ENCODE measurements around the gene SRGN. TPM values are rescaled to one million over a fixed set of nuclear protein-coding genes. Genes with fewer than 3 reads are reported as not detected.
A peak's percentile ranks its signal among the peaks of the same experiment; 100 is the strongest.

Gene SRGN
- total and polyA plus RNA-seq, 10 of the 15 experiments (the other 5 are each of a cell fraction or from before 2014, with no cell fraction given), result 382 to 2,414 (median 885) TPM

GRCh38 chr10:69093933-69094332 lies 6.0 kb downstream of the SRGN start:
- ChIA-PET RAD21 (ENCODE audit: unreplicated experiment) (interaction anchor here (0.7 to 18.9 kb wide), 18 partner anchors 28 to 299 kb away, joined by 3 to 544 read pairs (median 4); no protein-coding TSS in a partner anchor), POLR2A (interaction anchor here (0.8 to 13.2 kb wide), 11 partner anchors 12 to 139 kb away, joined by 3 to 312 read pairs (median 5); no protein-coding TSS in a partner anchor), SMC1A (ENCODE audit: uncharacterized antibody, unreplicated experiment) (interaction anchor here (0.7 to 16.6 kb wide), 16 partner anchors 12 to 299 kb away, joined by 3 to 355 read pairs (median 6); partner anchors contain the start of gene DDX21), CTCF (interaction anchor here (0.6 to 11.1 kb wide), 29 partner anchors 9 to 413 kb away, joined by 3 to 272 read pairs (median 4); partner anchors contain the start of gene DDX21)
- in situ Hi-C loops (cut with MboI) (loop anchor here (10.0 kb wide), 1 partner anchor 89 kb away; no protein-coding TSS in a partner anchor), intact Hi-C loops (cut with micrococcal nuclease; ENCODE audit: unreplicated experiment) (loop anchor here (1.0 to 2.0 kb wide), 4 partner anchors 49 to 137 kb away; partner anchors contain the start of gene DDX21)
- FAIRE-seq, result no peak
- Histone ChIP-seq H3K9ac (ENCODE audit: control insufficient read depth, insufficient read depth, low read length) (no peak overlapping the region), H3K27ac (ENCODE audit: control insufficient read depth, insufficient read depth) (no peak overlapping the region), H3K79me2 (ENCODE audit: control insufficient read depth, insufficient read depth, low read length) (peaks cover 90% of the 10 kb centered on the region), H3K4me3 (peak overlapping the region; percentile 39; the same call in 1 of the 2 replicates), H3K4me2 (ENCODE audit: control insufficient read depth, insufficient read depth) (peak overlapping the region; percentile 26; the same call in 1 of the 2 replicates), H4K20me1 (ENCODE audit: control insufficient read depth, insufficient read depth) (0 out of 2 replicates have a peak, but pooled peaks cover 2% of the 10 kb centered on the region), H3K9me3 (replicated peaks; ENCODE audit: control insufficient read depth, insufficient read depth, low read length) (no peaks in the 10 kb centered on the region), H3K36me3 (ENCODE audit: control insufficient read depth in 2 of 2, insufficient read depth in 2 of 2, low read length in 1 of 2) (peaks cover 0 to 22% of the 10 kb centered on the region in 2 experiments; a peak in 3 of 4 replicates), H2AFZ (ENCODE audit: control insufficient read depth, low read depth, low read length) (no peak overlapping the region), H3K27me3 (replicated peaks in 1 of 2; ENCODE audit: control insufficient read depth in 2 of 2, insufficient read depth in 2 of 2, low read length in 1 of 2) (no peaks in the 10 kb centered on the region), H3K4me1 (ENCODE audit: control insufficient read depth, insufficient read depth, low read length) (no peaks in the 10 kb centered on the region)
- no TSS peak for BruUV-seq (replicated peaks)
- WGBS (ENCODE audit: insufficient coverage, insufficient replicate concordance, low lambda C conversion rate, missing lambda C conversion rate), result 93% methylated on average over 1 of the region's 1 CpG
- ATAC-seq, result peak; percentile 8
- DNase-seq (ENCODE audit: low read depth, low spot score), result no peak
- no peak for TF ChIP-seq CEBPZ (IDR thresholded peaks at IDR 0.05; ENCODE audit: low read depth, low read length)
- peak; percentile 33 for TF ChIP-seq CUX1 (IDR thresholded peaks at IDR 0.05; ENCODE audit: insufficient replicate concordance, low read depth, low read length)
- TF ChIP-seq IKZF1 (conservative IDR thresholded peaks at IDR 0.05), result no peak
- no peak for TF ChIP-seq SP1 (IDR thresholded peaks at IDR 0.05; ENCODE audit: low read depth, low read length)
- TF ChIP-seq SMC3 (IDR thresholded peaks at IDR 0.05; ENCODE audit: borderline replicate concordance, low read length), result peak; percentile 5; the same call in 1 of the 2 replicates
- TF ChIP-seq HCFC1 (IDR thresholded peaks at IDR 0.05; ENCODE audit: low read length), result no peak
- TF ChIP-seq RAD21 (IDR thresholded peaks at IDR 0.05; ENCODE audit: insufficient read depth, low read depth, low read length), result peak; percentile 16; the same call in 1 of the 2 replicates
- peak; percentile 63; the same call in 1 of the 2 replicates for TF ChIP-seq POLR2AphosphoS5 (IDR thresholded peaks at IDR 0.05; ENCODE audit: low read length)
- TF ChIP-seq PML (IDR thresholded peaks at IDR 0.05; ENCODE audit: low read length), result no peak
- no peak for TF ChIP-seq STAT1 (conservative IDR thresholded peaks at IDR 0.05)
- no peak for TF ChIP-seq MLLT1 (IDR thresholded peaks at IDR 0.05)
- TF ChIP-seq NRF1 (conservative IDR thresholded peaks at IDR 0.05; ENCODE audit: low read depth, low read length), result no peak
- TF ChIP-seq ZNF24 (IDR thresholded peaks at IDR 0.05), result no peak
- no peak for TF ChIP-seq EZH2 (IDR thresholded peaks at IDR 0.05; ENCODE audit: borderline replicate concordance, control insufficient read depth, low read depth, low read length)

Measured in GM12878 (cell line).